ENCODE measurements around the gene ITPA.
A peak's percentile ranks its signal among the peaks of the same experiment; 100 is the strongest.

Gene ITPA

DNA sequence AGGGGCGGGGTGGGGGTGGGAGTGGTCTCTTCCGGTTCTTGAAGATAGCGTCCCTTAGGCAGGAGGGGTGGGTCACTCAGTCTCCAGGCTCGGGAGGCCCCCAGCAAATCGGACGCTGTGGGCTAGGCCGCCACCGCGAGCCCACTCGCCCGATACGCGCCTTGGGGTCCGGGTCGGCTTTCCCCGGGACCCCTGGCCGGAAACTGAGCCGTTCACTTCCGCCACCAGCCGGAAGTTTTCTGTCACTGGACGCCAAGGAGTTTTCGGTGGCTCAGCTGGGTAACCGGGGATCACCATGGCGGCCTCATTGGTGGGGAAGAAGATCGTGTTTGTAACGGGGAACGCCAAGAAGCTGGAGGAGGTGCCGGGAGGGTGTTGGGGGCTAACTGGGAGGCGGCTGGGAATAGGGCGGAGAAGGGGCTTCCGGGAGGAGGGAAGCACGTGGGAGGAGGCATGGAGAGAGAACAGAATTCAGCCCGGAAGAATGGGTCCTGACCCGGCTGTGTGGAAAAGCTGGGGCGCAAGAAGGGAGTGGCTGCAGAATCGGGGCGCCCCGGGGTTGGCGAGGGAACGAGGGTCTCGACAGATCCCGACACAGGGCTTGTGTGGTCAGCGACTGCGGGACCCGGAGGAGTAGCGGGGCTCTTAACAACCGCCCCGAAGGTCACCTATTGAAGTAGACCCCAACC lies at the start of gene ITPA:
Gene ITPA (plus strand): TSS at position 242 of the 689 bp plus-strand sequence. CDS start 54 bp downstream, at position 296.
- DNase-seq (ENCODE audit: low spot score) = peak; percentile 66

- DNase-seq (ENCODE audit: low spot score) = no peak
Observed at GRCh38 chr20:3160418-3160817, 48.9 kb upstream of the ITPA start.

- peak; percentile 33 for DNase-seq (ENCODE audit: low spot score)
Observed at GRCh38 chr20:3161316-3162079, 47.8 kb upstream of the ITPA start.

- DNase-seq (ENCODE audit: low spot score) = peak; percentile 87
Observed at GRCh38 chr20:3162080-3162611, 47.2 kb upstream of the ITPA start.

DNA sequence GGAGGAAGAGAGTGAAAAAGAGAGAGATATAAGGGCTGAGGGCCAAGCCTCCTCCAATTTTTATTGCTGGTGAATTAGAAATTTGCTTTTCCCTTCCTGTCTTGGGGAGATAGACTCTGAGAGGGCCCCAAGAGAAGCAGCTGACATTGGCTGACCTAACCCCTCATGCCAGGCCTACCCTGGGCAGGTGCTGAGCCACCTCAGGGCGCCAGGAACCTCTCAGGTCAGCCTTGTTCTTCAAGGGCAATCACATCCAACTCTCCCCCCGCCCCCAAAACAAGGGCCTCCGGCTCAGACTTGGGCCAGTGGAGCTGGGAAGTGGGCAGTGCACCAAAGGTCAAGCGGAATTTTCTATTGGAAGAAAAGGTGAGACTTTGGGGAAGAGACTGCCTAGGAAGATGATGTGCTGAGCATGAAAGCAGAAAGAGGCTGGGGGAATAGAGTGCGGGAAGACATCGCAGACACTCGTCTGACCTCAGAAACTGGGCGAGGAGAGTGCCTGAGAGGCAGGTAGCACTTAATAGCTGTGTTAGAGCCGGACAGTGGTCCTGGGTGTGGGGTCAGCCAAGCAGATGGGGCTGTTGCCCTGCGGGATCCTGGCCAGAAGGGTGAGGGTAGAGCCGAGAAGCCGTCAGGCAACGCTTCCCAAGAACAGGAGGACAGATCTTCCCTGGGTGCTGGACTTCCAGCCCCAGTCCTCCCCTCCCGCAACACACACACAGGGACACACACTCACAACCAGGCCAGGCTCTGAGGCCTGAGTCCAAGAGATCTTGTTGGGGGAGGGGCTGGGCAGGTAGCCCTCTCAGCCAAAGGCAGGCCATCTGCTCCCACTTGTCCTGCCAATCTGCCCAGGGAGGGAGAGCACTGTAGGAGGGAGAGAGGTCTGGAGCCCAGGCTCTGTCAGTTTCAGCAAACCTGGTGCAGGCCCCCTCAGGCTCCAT lies 45.9 kb upstream of the ITPA start:
- peak; percentile 97 for DNase-seq (ENCODE audit: low spot score)

- no peak for DNase-seq (ENCODE audit: low spot score)
Observed at GRCh38 chr20:3164043-3164762, 45.1 kb upstream of the ITPA start.

- peak; percentile 56 for DNase-seq (ENCODE audit: low spot score)
Observed at GRCh38 chr20:3164763-3165410, 44.4 kb upstream of the ITPA start.

DNA sequence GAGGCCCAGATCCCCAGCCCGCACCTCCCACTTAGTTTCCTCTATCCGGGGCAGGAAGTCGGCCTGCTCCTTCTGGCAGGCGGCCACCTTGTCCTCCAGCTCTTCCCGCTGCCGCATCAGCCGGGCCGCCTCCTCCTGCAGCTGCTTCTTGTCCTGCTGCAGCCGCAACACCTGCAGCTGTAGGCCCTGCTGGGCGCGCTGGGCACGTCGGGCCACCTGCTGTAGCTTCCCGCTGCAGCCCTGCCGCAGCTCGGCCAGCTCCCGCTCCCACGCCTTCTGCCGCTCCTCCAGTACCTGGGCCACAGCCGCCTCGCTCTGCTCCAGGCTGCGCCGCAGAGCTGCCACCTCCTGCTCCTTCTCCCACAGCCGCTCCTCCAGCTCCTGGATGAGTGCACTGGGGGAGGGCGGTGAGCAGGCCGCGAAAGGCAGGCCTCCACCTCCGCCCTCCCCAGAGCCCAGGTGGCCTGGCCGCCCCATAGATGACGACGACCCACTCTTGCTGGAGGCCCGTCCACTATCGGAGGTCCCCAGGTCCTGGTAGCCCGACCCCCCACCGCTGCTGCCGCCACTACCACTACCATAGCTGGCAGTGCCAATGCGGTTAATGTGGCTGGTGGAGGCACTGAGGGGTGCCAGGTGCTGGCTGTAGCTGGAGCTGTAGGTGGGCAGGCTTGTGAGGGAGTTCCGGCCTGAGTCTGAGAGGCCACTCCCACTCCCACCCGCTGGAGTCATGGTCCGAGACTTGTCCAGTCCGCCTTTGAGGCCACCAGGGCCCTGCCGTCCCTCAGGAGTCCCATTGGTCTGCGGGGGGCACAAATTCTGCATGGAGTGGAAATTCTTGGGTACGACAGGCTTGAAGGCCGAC lies 43.6 kb upstream of the ITPA start:
- peak; percentile 58 for DNase-seq (ENCODE audit: low spot score)

DNA sequence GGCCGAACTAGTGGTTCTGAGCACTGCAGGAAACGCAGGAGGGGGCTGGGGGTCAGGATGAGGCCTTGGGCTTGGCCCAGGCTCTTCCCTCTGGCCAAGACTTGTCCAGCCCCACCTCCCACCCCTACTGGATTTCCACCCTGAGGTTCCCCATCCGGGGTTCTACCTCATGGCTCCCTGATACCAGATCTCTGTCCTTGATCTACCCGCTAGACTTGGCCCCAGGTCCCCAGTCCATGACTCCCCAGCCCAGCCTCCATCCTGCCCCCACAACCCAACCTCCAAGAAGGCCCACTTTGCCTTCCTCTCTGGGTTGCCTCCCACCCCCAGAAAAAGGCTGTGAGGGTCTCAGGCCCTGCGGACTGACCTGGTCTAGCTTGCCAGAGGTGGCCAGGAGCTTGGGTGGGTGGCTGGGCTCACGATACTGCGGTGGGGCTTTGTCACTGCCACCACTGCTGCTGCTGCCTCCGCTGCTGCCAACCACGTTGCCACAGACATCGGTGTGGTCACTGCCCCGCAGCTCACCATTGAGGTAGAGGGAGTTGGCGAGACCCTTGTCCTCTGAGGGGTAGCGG lies 42.9 kb upstream of the ITPA start:
- DNase-seq (ENCODE audit: low spot score) = no peak

- no peak for DNase-seq (ENCODE audit: low spot score)
Observed at GRCh38 chr20:3166913-3167342, 42.4 kb upstream of the ITPA start.

GRCh38 chr20:3167738-3168078 lies 41.6 kb upstream of the ITPA start:
- no peak for DNase-seq (ENCODE audit: low spot score)

- DNase-seq (ENCODE audit: low spot score) = no peak
Observed at GRCh38 chr20:3168079-3168828, 41.0 kb upstream of the ITPA start.

GRCh38 chr20:3168829-3169590 lies 40.3 kb upstream of the ITPA start:
- no peak for DNase-seq (ENCODE audit: low spot score)

GRCh38 chr20:3171391-3172125 lies 37.7 kb upstream of the ITPA start:
- peak; percentile 34 for DNase-seq (ENCODE audit: low spot score)

DNA sequence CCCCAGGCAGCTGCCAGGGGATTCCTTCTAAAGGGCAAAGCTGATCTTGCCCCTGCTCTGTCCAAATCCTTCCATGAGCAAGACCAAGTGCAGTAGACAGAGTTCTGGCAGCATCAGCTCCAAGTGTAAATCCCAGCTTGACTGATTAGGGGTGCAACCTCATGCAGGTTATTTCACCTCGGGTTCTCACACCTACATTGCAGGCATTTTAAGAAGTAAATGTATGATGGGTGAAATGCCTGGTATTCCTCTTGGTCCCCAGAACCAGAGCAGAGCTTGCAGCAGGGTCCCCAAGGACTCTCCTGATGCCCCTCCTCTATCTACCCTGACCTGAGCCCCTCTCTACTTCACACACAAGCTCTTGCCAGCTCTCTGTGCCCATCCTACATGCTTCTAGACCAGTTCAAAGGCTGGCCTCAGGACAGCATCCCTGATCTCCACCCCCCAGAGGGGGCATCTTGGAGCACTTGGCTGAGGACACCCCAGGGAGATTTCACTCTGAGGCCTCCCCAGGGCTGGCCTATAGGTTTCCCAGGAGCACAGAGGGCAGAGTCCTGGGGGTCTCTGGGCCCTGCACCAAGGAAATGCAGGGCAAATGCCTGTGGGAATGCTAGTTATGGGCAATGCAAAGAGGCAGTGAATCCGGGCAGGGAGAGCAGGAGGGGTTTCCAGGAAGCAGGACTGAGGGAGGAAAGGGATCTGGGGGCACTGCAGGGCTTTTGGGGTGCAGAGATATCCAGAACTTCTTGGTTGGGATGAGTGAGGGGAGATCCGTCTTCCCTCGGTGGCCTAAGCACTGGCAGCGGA lies 37.0 kb upstream of the ITPA start:
- DNase-seq (ENCODE audit: low spot score) = peak; percentile 29

DNA sequence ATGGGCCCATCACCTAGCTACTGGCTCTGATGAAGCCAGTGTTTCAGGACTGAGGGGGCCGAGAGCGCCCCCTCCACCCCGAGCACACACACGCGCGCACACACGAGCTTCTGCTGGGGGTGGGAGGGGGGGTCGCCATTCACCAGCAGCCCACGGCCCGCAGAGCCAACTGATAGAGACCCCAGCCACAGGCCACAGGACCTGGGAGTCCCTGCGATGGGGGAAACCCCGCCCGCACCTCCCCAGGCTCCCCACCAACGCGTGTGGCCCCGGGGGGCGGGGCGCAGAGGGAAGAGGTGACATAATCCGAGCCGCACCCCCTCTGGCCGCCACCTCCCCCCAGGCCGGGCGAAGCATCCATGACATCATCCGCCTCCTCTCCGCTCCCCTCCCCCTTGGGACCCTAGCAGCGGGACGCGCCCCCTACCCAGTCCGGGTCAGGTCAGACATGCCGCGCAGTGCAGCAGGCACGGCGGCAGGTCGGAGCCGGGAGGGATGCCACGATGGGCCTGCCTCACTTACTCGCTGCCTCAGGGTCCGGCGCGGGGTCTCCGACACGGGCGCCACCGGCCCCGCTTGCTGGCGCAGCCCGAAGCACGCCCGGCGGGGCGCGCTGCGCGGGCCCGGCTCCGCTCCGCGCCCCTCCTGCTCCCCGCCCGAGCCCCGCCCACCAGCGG lies 36.2 kb upstream of the ITPA start, which contains the start of gene LZTS3:
Gene LZTS3 (minus strand): TSS at position 617 of the 677 bp plus-strand sequence. CDS start 6,386 bp downstream, outside the sequence.
- DNase-seq (ENCODE audit: low spot score) = peak; percentile 69

Measured in cerebellar cortex (tissue), 1 donor.